CD4-positive, alpha-beta T cell treated with Interferon gamma for 1 hour (primary cell): ENCODE results near the gene PRR19.
"Not testable (repeated sequence)": the region's sequence is repeated elsewhere in the genome, so short reads cannot be mapped to it uniquely, and the experiment has no call there.

Experiments
- DNase-seq: peaks from one replicate; pipeline ENCODE4 v3.0.0-alpha.2; 2020

The PRR19 gene

GRCh38 chr19:42328854-42329253, 26.9 kb downstream of the PRR19 start:
- no peak for DNase-seq

- no peak for DNase-seq
Measured at GRCh38 chr19:42330241-42330711, 28.3 kb downstream of the PRR19 start.

- DNase-seq: not testable (repeated sequence)
Measured at GRCh38 chr19:42331333-42331732, 29.4 kb downstream of the PRR19 start.

GRCh38 chr19:42332059-42332458, 30.1 kb downstream of the PRR19 start:
- no peak for DNase-seq

- no peak for DNase-seq
Measured at GRCh38 chr19:42333018-42333417, 31.1 kb downstream of the PRR19 start.

GRCh38 chr19:42333975-42334696, 32.2 kb downstream of the PRR19 start:
- no peak for DNase-seq

GRCh38 chr19:42334697-42335373, 32.9 kb downstream of the PRR19 start:
- DNase-seq: no peak

GRCh38 chr19:42335374-42335936, 33.5 kb downstream of the PRR19 start:
- DNase-seq: no peak

GRCh38 chr19:42335971-42336370, 34.0 kb downstream of the PRR19 start:
- no peak for DNase-seq

- DNase-seq: not testable (repeated sequence)
Measured at GRCh38 chr19:42339126-42339860, 37.4 kb downstream of the PRR19 start.

- not testable (repeated sequence) for DNase-seq
Measured at GRCh38 chr19:42339922-42340321, 38.0 kb downstream of the PRR19 start.

GRCh38 chr19:42343344-42344110, 41.6 kb downstream of the PRR19 start:
- no peak for DNase-seq

- no peak for DNase-seq
Measured at GRCh38 chr19:42344336-42344893, 42.5 kb downstream of the PRR19 start.

GRCh38 chr19:42345191-42345812, 43.4 kb downstream of the PRR19 start:
- no peak for DNase-seq

- no peak for DNase-seq
Measured at GRCh38 chr19:42348211-42348610, 46.3 kb downstream of the PRR19 start.

- DNase-seq: no peak
Measured at GRCh38 chr19:42349378-42350107, 47.6 kb downstream of the PRR19 start.

GRCh38 chr19:42350417-42350816, 48.5 kb downstream of the PRR19 start:
- DNase-seq: no peak

- DNase-seq: no peak
Measured at GRCh38 chr19:42351079-42351735, 49.3 kb downstream of the PRR19 start.

- DNase-seq: peak; percentile 38
Measured at GRCh38 chr19:42352301-42353259, 50.6 kb downstream of the PRR19 start.
